Activated CD4-positive, alpha-beta T cell treated with anti-CD3 and anti-CD28 coated beads for 24 hours (primary cell): ENCODE data around the gene SEMA3G.

Experiments used
- DNase-seq, 2 donors: peaks; one replicate each; pipeline ENCODE4 v3.0.0-alpha.2; 2020; ENCODE audit warnings: low read depth in 2 of 2

The SEMA3G gene

GRCh38 chr3:52395503-52395865 is 49.4 kb downstream of the SEMA3G start:
- no peak for DNase-seq

GRCh38 chr3:52394751-52395502 is 50.0 kb downstream of the SEMA3G start:
- no peak for DNase-seq

- DNase-seq = no peak
These were observed 50.8 kb downstream of the SEMA3G start for GRCh38 chr3:52393959-52394670.

- DNase-seq = no peak
These were observed 51.6 kb downstream of the SEMA3G start for GRCh38 chr3:52393131-52393807.

GRCh38 chr3:52392216-52392930 is 52.5 kb downstream of the SEMA3G start:
- no peak for DNase-seq

GRCh38 chr3:52391096-52391495 is 53.8 kb downstream of the SEMA3G start:
- DNase-seq = no peak

GRCh38 chr3:52388933-52389332 is 56.0 kb downstream of the SEMA3G start:
- DNase-seq = no peak

GRCh38 chr3:52388348-52388821 is 56.5 kb downstream of the SEMA3G start:
- no peak for DNase-seq

GRCh38 chr3:52387481-52387880 is 57.4 kb downstream of the SEMA3G start:
- no peak for DNase-seq

GRCh38 chr3:52385157-52385556 is 59.7 kb downstream of the SEMA3G start:
- peak in 1 of 2 donors; percentile 15 for DNase-seq

GRCh38 chr3:52384019-52384761 is 60.7 kb downstream of the SEMA3G start:
- DNase-seq = no peak

- no peak for DNase-seq
These were observed 61.5 kb downstream of the SEMA3G start for GRCh38 chr3:52383446-52383845.
